Fibroblast of the conjunctiva (primary cell): ENCODE data around the gene LINGO3.

Experiments used
- DNase-seq: peaks from one replicate; pipeline ENCODE4 v3.0.0-alpha.2; 2010; ENCODE audit warnings: low read depth

LINGO3 gene

DNA sequence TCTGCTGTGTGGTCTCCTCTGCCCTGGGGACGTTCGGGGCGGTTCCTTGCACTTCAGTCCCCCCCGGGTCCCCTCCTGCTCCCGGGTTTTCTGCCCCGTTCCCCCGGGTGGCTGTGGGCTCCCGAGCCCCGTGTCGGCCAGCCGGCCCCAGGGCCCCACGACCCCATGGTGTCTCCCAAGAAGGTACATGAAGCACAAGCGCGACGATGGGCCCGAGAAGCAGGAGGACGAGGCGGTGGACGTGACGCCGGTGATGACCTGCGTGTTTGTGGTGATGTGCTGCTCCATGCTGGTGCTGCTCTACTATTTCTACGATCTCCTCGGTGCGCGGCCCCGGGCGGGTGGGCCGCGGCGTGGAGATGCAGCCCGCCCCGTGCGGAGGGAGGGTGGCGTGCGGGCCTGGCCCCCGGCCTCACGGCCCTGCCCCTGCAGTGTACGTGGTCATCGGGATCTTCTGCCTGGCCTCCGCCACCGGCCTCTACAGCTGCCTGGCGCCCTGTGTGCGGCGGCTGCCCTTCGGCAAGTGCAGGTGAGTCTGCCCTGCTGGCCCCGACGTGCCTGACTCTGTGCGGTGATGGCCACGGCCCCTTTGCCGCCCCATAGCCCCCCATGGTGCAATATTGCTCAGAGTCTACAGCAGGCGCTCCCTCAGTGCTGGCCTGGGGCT lies 31.8 kb upstream of the LINGO3 start:
- no peak for DNase-seq

DNA sequence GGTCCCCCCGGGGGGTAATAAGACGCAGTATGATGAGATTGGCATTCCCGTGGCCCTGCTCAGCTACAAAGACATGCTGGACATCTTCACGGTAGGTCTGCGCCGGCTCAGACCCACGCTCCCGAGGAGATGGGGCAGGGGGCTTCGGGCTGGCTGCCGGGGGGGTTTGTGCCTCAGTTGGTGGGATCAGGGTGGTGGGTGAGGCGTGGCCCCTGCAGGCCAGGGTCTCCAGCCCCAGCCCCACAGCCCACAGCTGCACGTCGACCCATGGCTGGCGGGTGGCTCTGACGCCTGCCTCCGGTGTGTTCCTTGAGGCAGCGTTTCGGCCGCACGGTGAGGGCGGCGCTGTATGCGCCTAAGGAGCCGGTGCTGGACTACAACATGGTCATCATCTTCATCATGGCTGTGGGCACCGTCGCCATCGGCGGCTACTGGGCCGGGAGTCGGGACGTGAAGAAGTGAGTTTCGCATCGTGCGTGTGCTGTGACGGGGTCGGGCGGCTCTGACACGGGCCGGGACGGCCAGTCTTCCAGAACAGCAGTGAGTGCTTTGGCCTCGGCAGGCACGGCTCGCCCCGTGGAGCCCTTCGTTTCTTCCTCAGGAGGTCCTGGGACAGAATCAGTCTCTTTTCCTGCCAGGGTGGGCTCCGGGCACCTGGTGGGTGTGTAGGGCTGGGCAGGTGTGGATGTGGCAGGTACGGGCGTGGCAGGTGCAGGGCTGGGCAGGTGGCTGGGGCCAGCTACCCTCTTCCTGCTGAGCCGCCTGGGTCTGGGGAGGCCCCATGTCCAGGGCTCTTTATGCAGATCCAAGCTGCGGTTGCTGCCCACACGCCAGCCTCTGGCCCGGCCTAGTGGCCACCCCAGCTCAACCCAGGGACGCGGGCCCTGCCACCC lies 31.0 kb upstream of the LINGO3 start:
- DNase-seq: no peak

DNA sequence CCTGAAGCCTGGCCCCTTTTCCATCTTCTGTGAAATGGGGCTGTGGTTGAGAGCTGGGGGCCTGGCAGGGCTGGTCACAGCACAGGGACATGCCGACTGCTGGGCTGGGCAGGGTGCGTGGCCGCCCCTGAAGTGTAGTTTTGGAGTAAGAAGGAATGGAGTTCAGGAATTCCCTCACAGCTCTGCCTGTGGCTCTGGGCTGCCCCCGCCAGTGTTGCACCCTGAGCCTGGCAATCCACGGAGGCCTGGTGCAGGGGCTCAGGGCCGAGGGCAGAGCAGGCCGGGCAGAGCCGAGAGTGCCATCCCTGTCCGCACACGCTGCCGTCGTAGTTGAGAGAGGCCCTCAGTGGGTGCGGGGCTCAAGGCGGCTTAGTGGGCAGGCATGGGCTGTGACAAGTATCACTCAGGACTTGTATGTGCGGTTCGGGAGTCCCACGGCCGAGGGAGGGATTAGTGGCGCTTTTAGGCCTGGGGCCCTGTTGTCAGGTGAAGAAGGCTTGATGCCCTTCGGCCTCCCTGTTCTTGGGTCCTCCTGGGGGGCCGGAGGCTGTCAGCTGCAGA lies 30.2 kb upstream of the LINGO3 start:
- DNase-seq: no peak

DNA sequence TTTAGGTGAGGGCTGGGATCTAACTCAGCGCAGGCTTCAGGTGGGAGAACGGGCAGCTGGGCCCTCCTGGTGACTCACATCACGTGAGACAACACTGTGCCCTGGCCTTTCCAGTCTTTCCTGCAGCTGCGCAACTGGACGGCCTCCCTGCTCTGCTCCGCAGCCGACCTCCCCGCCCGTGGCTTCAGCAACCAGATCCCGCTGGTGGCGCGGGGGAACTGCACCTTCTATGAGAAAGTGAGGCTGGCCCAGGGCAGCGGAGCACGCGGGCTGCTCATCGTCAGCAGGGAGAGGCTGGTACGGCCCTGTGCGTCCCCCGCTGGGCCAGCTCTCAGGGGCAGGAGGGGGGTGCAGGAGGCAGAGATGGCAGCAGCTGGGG lies 29.4 kb upstream of the LINGO3 start:
- peak; percentile 41 for DNase-seq

DNA sequence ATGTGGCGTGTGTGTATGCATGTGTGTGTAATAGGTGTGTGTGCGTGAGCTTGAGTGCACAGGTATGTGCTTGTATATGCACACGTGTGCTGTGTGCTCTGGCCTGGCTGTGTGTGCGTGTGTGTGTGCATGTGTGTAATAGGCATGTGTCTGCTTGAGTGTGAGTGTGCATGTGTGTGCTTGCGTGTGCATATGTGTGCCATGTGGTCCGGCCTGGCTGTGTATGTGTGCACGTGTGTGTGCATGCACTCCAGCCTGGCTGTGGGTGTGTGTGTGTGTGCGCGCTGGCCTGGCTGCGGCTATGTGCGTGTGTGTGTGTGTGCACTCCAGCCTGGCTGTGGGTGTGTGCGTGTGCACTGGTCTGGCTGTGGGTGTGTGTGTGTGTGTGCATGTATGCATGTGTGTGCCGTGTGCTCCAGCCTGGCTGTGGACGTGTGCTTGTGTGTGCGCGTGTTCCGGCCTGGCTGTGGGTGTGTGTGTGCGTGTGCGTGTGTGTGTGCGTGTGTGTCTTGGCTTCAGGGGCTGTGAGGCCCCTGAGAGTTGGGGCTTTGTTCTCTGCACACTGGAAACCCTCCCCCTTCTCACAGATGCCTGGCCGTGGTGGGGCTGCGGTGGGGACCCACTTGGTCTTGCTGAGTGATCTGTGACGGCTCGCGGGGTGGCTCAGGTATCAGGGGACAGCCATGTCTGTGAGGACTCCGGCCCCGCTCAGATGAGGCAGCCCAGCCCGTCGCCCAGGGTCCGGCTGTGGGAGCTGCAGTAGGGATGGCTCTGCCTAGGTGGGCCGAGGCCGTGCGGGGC lies 28.8 kb upstream of the LINGO3 start:
- DNase-seq: no peak

DNA sequence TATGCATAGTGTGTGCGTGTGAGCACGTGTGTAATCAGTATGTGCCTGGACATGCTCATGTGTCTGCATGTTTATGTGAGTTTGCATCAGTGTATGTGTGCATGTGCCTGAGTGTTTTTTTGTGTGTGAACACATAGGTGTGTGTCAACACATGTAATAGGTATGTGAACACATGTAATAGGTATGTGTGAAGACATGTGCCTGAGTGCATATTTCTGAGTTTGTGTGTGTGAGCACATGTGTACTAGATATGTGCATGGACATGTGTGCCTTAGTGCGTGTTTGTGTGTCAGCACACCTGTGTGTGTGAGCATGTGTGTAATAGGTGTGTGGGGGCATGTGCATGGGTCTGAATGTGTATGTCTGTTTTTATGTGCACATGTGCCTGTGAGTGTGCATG lies 27.9 kb upstream of the LINGO3 start:
- no peak for DNase-seq

DNA sequence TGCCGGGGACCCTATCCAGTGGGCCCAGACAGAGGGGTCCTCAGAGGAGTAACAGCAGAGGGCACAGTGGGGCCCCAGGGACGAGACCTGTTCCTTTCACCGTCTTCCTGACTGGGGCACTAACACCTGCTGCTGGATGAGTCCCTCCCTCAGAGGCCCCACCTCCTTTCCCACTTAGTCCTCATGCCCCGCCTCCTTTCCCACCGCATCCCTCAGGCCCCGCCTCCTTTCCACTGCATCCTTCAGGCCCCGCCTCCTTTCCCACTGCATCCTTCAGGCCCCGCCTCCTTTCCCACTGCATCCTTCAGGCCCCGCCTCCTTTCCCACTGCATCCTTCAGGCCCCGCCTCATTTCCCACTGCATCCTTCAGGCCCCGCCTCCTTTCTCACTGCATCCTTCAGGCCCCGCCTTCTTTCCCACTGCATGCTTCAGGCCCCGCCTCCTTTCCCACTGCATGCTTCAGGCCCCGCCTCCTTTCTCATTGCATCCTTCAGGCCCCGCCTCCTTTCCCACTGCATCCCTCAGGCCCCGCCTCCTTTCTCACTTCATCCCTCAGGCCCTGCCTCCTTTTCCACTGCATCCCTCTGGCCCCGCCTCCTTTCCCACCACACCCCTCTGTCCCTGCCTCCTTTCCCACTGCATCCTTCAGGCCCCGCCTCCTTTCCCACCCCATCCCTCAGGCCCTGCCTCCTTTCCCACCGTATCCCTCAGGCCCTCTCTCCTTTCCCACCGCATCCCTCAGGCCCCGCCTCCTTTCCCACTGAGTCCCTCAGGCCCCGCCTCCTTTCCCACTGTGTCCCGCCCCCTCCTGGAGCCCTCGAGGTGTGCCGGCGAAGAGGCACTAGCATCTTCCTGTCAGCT lies 27.3 kb upstream of the LINGO3 start:
- DNase-seq: no peak

DNA sequence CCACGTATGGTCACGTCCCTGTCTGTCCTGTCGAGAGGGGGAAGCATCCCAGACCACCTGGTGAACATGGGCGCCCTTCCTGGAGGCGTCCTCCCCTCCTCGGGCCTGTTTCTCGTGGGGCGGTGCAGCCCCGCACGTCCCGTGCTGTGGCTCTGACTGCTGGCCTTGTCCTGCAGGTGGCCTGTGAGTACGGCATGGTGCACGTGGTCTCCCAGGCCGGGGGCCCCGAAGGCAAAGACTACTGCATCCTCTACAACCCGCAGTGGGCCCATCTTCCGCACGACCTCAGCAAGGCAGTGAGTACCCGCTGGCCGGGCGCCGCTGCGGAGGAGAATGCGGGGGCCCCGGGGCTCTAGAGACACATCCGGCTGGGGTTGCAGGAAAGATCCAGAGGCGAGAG lies 26.5 kb upstream of the LINGO3 start:
- DNase-seq: no peak

DNA sequence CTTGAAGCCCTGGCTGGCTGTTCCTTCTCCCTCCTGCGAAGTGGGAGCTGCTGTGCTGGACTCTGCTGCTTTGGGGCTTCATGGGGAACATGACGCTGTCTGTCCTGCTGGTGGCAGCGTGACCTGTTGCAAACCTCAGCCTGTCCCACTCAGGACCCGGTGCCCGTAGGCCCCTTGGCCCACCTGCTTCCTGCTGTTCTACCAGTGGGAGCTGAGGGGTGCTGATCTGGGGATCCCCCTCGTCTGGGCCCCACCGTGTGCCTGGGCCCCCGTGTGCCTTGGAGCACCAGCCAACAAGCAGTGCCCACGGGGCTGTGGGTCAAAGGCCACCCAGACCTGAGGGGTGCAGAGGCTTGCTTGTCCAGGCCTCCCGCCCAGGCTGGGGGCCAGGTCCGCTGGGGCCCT lies 25.9 kb upstream of the LINGO3 start:
- no peak for DNase-seq

DNA sequence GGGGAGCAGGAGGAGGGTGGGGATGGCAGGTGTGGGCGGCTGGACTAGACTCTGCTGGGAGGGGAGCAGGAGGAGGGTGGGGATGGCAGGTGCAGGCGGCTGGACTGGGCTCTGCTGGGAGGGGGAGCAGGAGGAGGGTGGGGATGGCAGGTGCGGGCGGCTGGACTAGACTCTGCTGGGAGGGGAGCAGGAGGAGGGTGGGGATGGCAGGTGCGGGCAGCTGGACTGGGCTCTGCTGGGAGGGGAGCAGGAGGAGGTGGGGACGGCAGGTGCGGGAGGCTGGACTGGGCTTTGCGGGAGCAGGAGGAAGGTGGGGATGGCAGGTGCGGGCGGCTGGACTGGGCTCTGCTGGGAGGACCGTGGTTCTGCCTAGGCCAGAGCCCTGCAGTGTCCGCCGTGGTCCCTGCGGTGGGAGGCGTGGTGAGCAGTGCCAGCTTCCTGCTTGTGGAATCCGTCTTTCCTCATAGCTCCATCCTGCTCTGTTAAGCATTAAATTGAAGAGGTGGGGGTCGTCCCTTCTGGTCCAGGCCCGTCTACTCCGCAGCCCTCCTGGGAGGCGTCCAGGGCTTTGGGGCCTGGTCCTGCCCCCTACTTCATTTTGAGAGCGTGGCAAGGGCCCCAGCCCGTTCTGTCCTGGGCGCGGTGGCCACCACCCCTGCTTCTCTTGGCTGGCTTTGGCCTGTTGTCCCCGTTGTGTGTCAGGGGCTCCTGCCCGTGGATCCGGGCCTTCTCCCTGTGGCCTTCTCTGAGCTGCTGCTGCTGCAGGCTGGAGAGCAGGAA lies 25.3 kb upstream of the LINGO3 start:
- DNase-seq: no peak

DNA sequence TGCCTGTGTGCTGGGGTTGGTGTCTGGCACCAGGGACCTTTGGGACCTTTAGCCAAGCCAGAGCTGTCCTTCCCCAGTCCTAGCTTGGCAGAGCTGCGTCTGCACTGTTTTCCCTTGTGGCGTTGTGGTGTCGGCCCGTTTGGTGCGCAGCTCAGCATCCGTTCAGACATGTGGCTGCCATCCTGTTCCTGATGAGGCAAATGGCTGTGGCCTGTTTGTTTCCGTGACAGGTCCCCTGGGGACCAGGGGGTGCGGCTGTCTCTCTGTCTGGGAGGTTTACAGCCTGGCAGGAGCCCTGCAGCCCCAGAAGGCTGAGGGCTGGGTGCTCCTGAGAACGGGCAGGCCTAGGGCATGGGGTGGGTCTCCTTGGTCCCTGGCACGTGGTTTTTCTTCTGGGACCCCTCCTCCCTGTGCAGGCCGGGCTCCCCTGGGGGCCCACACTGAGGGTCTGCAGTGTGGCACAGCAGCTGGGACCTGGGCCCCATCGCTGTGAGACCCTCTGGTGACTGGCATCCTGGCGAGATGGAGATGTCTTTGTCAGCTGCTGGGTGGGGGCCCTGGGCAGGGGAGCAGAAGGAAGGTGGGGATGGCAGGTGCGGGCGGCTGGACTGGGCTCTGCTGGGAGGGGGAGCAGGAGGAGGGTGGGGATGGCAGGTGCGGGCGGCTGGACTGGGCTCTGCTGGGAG lies 24.5 kb upstream of the LINGO3 start:
- DNase-seq: no peak

DNA sequence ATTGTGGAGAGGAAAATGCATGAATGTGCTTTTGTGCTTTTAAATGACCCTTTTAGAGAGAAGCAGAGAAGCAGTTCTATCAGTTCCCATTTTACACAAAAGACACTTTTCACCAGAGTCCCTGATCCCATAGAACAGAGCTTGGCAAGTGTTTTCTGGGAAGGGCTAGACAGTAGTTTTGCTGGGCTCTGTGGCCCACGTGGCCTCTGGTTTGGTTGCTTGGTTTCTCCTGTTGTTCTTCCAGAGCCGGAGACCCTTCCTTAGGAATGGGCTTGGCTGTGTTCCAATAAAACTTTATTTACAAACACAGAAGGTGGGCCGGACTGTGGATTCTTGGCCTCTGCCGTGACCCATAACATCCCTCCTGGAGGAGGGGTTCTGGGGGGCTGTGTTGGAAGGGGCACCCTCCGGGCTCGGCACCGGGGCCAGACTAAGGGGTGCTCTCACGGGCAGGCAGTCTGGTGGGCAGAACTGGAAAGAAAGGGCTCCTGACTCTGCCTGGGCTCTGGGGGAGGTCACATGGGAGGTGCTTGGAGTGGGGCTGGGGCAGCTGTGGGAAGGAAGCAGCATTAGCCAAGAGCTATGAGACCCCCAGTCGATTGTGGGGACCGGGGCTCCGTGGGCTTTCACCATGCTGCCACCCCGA lies 23.8 kb upstream of the LINGO3 start:
- DNase-seq: no peak

DNA sequence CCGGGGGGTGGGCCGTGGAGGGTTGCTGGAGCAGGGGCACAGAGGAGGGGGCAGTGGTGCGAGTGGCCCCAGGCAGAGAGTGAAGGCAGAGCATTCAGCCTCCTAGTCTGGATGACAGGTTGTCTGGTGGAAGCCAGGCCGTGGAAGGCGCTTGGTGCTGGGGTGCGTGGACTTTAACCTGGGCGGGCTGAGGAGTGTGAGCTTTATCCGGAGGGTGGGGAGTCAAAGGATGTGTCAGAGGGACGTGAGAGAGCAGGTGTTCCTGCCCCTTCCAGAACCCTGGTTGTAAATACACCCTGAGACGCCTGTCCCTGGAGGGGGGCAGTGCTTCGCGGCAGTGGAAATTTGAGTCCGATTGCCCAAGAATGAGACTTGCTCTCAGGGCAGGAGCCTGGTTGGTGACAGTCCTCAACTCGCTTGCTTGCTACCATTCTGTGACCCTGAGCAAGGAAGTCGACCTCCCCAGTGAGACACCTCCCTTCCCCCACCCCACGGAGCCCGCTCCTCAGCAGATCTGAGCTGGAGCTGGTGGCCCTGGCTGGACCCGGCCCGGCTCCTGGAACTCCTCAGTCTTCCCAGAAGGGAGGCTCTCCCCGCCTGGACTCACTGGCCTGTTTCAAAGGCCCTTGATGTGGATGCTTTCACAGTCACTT lies 22.8 kb upstream of the LINGO3 start:
- DNase-seq: no peak

DNA sequence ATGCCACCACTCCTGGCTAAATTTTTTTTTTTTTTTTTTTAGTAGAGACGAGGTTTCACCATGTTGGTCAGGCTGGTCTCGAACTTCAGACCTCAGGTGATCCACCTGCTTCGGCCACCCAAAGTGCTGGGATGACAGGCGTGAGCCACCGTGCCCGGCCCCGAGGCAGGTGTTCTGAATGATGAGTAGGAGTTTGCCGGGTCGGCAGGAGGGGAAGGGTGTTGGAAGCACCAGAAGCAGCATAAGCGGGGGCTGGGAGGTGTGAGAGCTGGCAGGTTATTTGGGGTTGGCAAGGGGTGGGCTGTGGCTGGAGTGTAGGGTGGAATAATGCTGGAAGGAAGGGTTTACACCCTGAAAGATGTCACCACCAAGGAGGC lies 22.3 kb upstream of the LINGO3 start:
- DNase-seq: no peak

DNA sequence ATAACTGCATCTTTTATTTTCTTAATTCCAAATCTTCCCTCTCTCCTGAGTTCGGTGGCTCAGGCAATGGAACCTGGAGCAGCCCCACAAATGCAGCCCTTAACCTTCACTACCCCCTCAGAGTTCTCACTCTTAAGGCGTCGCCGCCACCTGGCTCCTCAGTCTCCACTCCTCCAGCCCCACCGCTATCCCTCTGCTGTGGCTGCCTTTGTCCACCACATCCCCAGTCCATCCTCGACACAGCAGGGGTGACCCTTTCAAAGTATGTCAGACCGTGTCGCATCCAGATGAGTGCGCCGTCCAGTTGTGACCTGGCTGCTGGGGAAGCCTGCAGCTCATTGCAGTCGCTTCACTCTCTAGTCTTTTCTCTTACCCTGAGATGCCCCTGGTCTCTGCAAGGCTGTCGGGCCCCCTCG lies 21.6 kb upstream of the LINGO3 start:
- DNase-seq: no peak

DNA sequence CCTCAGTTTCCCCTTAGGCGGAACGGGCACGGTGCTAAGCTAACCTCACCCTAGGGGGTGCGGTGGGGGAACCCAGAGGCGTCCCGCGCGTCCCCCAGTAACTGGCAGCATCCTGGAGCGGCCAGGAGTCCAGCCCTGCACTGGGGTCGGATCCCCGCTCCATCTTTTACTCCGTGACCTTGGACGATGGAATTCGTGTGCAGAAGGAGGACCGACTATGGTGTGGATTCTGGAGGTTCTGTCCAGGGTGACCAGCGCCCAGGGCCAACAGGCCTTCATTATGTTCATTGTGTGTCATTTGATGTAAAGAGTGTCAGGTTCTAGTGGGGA lies 21.2 kb upstream of the LINGO3 start:
- no peak for DNase-seq

DNA sequence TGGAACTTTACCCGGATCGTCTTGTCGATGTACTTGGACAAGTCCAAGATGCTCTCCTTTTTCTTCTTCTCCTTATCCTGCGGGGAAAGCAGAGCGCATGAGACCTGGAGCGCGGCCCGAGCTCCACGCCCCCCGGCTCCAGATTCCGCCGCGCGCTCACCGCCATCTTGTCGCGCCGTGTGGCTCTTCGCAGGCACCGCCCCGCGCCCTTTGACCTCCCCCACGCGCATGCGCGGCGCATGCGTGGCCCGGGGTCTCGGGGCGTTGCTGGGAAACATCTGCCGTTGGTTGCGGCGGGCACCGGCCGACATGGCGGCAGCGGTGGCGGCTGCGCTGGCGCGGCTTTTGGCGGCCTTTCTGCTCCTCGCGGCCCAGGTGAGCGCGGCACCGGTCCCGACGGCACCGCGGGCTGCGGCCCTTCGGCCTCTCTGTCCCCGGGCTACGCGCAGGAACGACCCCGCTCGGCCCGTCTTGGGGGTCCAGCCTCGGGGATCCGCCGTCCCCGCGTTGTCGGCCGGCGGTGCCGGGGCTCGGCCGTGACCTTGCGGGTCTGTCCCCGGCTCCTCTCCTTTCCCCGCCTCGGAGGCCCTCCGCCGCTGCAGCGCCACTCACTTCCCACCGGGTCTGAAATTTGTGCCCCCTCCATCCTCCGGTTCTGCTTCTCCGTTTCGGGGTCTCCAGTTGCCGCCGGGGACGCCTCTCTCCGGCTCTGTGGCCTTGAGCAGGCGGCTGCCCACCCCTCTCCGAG lies 20.6 kb upstream of the LINGO3 start, which contains the start of the genes LSM7 and SPPL2B:
LSM7 (minus strand) TSS at position 186 of the 748 bp plus-strand sequence; CDS start at position 166, 20 bp downstream.
SPPL2B (plus strand) TSS at position 284 of the 748 bp plus-strand sequence; CDS start at position 310, 26 bp downstream.
- peak; percentile 76 for DNase-seq

DNA sequence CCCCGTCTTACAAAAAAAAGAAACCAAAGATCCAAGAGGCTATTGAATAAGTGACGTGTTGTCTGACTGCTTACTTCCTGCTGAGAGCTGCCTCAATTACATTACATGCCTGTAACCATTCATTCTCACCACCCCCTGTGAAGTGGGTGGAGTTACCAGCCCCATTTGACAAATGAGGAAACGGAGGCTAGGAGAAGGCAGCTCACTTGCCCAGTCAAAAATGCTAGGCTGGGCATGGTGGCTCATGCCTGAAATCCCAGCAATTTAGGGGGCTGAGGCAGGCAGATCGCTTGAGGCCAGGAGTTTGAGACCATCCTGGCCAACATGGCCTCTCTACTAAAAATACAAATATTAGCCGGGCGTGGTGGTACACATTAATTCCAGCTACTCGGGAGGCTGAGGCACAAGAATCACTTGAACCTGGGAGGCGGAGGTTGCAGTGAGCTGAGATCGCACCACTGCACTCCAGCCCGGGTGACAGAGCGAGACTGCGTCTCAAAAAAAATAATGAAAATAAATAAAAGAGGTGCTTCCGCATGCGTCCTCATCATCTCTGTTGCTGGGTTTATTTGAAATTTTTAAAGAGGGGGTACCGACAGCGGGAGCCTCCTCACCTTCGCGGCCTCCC lies 19.9 kb upstream of the LINGO3 start:
- peak; percentile 57 for DNase-seq
